Measurements from ENCODE around the gene TOMM20.

TOMM20 gene

DNA sequence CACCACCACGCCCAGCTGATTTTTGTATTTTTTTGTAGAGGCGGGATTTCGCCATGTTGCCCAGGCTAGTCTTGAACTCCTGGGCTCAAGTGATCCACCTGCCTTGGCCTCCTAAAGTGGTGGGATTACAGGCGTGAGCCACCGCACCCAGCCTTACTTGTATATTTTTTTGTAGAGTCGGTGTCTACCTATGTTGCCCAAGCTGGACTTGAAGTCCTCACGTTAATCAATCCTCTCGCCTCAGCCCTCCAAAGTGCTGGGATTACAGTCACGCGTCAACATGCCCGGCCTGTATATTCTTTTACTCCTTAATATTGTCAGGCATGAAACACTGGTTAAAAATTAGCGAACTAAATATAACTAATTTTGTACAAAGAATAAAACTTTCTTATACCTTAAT lies 5.5 kb upstream of the TOMM20 start:
- DNase-seq (ENCODE audit: low spot score), result no peak

DNA sequence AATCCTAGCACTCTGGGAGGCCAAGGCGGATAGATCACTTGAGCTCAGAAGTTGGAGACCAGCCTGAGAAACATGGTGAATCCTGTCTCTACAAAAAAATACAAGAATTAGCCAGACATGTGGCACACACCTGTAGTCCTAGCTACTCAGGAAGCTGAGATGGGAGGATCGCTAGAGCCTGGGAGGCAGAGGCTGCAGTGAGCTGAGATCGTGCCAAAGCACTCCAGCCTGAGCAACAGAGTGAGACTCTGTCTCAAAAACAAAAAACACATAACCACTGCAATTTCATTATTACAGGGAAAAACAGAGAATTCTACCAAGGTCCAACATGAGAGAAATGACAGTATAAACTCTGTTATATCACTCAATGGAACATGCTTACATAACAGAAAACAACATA lies 4.4 kb upstream of the TOMM20 start:
- DNase-seq (ENCODE audit: low spot score), result no peak

DNA sequence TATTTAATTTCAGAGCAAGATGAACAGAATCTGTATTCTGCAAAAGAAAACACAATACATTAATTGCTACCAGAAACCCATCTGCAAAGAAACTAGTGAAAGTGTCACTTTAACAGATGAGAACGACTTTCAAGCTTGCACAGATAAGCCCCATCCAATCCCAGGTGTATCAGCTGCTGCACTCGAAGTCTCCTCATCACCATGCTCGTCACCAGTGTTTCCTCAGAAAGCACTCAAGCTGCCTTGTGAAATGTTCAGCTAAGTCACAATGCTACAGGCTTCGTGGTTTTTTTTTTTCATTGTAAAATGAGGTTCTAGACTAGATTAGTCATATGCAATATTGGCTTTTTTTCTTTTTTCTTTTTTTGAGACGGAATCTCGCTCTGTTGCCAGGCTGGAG lies 3.3 kb upstream of the TOMM20 start:
- no peak for DNase-seq (ENCODE audit: low spot score)

GRCh38 chr1:235130766-235131270 lies 2.2 kb upstream of the TOMM20 start:
- DNase-seq (ENCODE audit: low spot score), result no peak

DNA sequence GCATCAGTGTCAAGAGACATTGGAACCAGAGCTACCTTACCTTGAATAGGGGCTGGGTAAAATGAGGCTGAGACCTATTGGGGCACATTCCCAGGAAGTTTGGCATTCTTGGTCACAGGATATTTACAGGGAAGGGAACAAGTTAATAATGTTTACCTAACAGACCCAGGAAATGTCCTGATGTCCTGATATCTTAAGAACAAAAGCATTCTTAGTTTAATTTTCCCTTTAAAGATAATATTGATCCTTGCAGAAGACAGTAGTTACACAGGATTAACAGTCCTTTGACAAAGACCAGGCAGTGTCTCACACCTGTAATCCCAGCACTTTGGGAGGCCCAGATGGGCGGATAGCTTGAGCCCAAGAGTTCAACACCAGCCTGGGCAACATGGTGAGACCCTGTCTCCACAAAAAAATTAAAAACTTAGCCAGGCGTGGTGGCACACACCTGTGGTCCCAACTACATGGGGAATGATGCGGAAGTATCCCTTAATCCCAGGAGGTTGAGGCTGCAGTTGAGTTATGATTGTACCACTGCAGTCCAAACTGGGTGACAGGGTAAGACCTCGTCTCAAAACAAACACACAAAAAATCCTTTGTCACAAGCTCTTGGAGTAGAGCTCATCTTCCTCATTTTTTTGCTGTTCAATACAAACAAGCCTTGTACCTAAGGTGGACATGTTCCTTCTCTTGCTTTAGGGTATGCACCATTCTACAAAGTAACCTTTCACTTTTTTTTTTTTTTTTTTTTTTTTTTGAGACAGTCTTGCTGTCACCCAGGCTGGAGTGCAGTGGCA lies 1.3 kb upstream of the TOMM20 start:
- DNase-seq (ENCODE audit: low spot score), result no peak

DNA sequence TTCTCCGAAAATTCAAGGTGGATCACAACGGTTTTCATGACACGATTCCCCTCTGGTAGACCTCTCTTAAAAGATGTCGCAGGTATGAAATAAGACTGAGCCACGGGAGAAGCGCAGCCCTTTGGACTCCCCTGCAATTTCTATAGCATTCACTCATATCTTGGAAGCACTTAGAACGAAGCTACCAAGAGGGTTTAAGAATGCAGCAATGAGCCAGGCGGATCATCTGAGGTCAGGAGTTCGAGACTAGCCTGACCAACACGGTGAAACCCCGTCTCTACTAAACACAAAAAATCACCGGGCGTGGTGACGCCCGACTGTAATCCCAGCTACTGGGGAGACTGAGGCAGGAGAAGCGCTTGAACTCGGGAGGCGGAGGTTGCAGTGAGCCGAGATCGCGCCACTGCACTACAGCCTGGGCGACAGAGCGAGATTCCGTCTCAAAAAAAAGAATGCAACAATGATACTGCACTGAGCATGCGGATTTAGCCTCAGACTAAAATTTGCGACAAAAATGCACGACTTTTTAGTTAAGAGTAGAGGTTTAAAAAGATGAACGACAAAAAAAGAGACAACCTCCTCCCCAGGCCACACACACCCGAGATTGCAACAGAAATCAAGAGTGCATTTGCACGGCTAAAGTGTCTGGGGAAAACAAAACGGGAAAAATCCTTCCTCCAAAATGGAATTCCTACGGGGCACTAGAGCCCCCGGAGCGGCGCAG lies 743 bp downstream of the TOMM20 start:
- no peak for DNase-seq (ENCODE audit: low spot score)

- DNase-seq (ENCODE audit: low spot score), result no peak
Measured at GRCh38 chr1:235127203-235127602, 1.4 kb downstream of the TOMM20 start.

DNA sequence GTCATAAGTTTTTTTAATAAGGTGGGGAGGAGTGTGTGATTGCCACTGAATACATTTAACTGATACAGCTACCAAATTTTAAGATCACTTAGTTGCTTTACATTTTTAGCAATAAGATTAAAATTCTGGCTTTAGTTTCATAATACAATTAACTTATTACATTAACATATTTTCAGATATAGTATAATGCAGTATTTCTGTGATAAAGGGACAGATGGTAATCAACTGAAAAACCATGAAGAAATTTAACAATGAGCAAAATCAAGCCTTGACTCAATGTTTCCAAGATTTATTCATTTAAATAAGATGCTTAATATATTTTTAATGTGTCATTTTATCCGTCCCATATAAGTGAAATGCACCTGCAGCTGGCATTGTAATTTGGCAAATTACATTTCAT lies 4.0 kb downstream of the TOMM20 start:
- DNase-seq (ENCODE audit: low spot score), result no peak

GRCh38 chr1:235124111-235124510 lies 4.5 kb downstream of the TOMM20 start:
- DNase-seq (ENCODE audit: low spot score), result no peak

DNA sequence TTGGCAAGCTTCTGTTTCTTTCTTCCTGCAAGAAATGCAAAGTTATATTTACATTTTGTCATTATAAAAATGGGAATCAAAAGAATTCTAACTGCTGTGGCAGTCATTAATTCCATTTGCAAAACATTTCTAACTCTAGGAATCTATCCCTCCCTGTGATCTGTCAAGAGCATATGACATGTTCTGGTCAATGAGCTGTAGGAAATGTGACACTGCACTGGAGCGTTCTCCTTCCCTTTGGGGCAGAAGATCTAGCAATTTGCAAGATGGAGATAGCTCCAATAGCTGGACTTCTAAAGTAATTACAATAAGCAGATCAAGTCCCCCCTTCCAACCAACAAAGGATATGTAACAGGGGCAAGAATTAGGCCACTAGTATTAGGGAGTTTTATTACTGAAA lies 6.3 kb downstream of the TOMM20 start:
- DNase-seq (ENCODE audit: low spot score), result no peak

DNA sequence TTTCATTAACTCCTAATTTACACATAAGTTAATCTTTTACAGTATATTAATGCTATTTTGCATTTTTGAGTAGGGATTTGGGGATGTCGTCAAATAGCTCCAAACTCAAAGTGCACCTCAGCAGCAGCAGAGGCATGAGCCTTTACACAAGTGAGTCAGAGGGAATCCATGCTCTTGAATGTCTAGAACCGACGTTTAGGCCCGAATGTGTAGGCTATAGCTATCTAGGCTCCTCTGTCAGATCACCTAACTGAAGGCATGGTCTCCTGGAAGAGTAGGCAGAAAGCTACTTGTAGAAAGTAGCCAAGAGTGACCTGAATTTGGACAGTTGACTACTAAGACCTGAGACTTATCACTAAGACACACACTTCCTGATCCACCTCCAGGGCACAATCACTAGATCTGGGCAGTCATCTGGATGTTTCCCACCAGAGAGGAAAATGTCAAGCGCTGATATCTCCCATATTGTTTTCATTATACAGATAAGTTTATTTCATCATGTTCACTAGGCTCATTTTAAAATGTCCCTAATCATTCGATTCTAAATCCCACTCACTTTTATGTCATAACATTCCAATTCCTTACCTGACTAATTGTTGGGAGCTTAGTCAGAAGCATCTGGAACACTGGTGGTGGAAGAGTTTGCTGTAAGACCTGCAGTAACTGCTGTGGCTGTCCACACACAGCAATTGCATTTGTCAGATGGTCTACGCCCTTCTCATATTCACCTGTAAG lies 15.3 kb downstream of the TOMM20 start:
- DNase-seq (ENCODE audit: low spot score), result no peak

DNA sequence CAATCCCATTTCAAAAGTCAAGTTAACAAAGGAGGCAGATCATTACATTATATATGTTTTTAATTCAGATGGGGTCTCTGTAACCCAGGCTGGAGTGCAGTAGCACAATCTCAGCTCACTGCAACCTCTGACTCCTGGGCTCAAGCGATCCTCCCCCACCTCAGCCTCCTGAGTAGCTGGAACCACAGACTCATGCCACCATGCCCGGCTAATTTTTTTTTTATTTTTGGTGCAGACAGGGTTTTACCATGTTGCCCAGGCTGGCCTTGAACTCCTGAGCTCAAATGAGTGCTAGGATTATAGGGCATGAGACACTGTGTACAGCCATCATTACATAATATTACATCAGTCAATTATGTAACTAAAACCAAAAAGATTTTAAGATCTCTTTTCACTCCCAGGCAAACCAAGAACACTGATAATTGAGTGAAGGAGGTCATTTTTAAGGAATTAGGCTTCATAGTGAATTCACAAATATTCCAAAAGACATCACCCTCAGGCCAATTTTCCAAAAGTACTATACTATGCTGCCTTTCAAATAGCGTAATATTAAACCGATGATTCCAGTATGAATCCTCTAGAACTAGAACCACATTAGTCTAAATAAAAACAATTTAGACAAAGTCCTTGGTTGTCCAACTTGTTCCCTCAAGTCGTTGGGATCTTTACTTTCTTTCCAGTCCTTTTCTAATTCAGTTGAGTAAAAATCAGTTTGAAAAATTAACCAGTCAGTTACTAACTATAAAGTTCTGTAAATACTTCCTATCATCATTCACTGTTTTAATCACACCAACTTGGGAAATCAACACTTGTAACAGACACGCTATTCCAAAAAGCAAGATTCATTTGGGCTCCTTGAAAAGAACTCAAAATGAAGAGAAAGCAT lies 16.1 kb downstream of the TOMM20 start:
- DNase-seq (ENCODE audit: low spot score), result no peak

DNA sequence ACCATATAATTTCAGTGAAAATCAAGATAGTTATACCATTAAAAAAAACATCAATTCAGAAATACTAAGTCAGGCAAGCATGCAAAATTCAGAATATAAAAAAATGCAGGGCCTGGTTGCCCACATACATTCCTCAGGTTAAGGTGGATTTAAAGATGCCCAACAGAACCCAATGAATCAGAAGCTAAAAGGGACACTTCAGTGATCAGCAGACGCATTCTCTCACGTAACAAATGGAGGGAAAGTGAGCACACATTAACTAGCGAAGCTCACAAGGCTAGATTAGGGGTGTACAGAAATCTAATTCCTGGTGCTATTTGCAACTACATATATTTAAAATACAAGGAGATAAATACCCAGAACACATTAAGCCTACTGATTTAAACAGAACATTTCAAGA lies 17.5 kb downstream of the TOMM20 start:
- DNase-seq (ENCODE audit: low spot score), result no peak

GRCh38 chr1:235108876-235109275 lies 19.8 kb downstream of the TOMM20 start:
- DNase-seq (ENCODE audit: low spot score), result no peak

- no peak for DNase-seq (ENCODE audit: low spot score)
Measured at GRCh38 chr1:235108185-235108593, 20.4 kb downstream of the TOMM20 start.

- no peak for DNase-seq (ENCODE audit: low spot score)
Measured at GRCh38 chr1:235107368-235108184, 21.1 kb downstream of the TOMM20 start.

DNA sequence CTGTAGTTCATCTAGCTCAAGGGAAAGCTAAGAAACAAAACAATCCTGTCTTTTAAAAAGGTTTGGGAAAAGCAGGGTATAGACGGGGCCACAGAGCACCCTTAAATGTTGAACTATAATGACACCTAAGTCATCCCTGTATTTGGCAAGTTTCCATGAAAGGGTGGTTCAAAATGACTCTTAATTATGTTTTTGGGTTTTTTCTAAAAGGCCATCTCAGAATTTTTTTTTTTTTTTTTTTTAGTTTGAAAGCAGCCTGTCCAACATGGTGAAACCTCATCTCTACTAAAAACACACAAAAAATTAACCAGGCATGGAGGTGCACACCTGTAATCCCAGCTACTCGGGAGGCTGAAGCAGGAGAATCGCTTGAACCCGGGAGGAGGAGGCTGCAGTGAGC lies 22.2 kb downstream of the TOMM20 start:
- DNase-seq (ENCODE audit: low spot score), result no peak

GRCh38 chr1:235105051-235106043 lies 23.3 kb downstream of the TOMM20 start:
- no peak for DNase-seq (ENCODE audit: low spot score)

GRCh38 chr1:235102993-235103411 lies 25.6 kb downstream of the TOMM20 start:
- no peak for DNase-seq (ENCODE audit: low spot score)

GRCh38 chr1:235102259-235102582 lies 26.4 kb downstream of the TOMM20 start:
- DNase-seq (ENCODE audit: low spot score), result no peak

Measured in globus pallidus (tissue), 1 donor.